ENCODE measurements around the gene ZNRF3. TPM values are rescaled to one million over a fixed set of nuclear protein-coding genes. Genes with fewer than 3 reads are reported as not detected.

The ZNRF3 gene
- total and polyA plus RNA-seq, 7 donors = 2.2 to 8.5 (median 4.9) TPM

DNA sequence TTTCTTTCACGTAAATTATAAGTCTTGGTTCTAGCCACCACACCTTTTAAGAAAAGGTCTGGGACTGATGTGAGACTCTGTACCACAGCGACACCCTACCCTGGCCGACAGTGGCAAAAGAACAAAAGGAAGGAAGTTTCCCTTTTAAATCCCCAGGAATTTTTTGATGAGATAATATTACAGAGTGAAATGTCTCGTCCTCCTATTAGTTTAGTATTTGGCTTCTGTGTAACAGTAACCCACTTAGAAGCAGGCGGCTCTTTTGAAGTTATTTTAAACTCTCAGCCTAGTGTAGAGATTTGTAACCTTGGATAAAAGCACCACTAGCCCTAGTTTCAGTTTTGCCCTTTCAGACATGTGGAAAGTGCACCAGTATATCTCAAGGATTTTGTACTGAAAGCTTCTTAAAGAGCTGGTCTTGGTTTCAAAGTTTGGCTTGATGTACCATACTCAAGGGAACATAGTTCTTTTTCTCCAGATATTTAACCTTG is 94.2 kb downstream of the ZNRF3 start:
- H3K9me3 ChIP-seq = no peaks in the 10 kb centered on the region
- H3K36me3 ChIP-seq (ENCODE audit: insufficient read depth in 1 of 2, low read depth in 1 of 2) = no peaks in the 10 kb centered on the region
- no peaks in the 10 kb centered on the region for H3K27me3 ChIP-seq (ENCODE audit: insufficient read depth in 3 of 3, low read length in 2 of 3)
- TF ChIP-seq CTCF (IDR thresholded peaks at IDR 0.05) = no peak
- 9 to 15% (median 10%) methylated on average over 5 of the region's 5 CpGs for WGBS, 3 donors
- peak overlapping the region; percentile 46 for H3K4me3 ChIP-seq
- H3K27ac ChIP-seq = peak overlapping the region; percentile 86
- peaks cover 46% of the 10 kb centered on the region for H3K4me1 ChIP-seq
- intact Hi-C loops (cut with DNase I) = loop anchor here (2.0 to 5.0 kb wide), 3 partner anchors 55 to 95 kb away; partner anchors contain the start of gene ZNRF3 (in 1 of the 2)
- ATAC-seq (peak; percentile 60 to 82 (median 74)), DNase-seq (no peak)

- no peaks in the 10 kb centered on the region for H3K27me3 ChIP-seq (ENCODE audit: insufficient read depth in 3 of 3, low read length in 2 of 3)
- H3K4me3 ChIP-seq = peak overlapping the region; percentile 46
- H3K36me3 ChIP-seq (ENCODE audit: insufficient read depth in 1 of 2, low read depth in 1 of 2) = no peaks in the 10 kb centered on the region
- H3K9me3 ChIP-seq = no peaks in the 10 kb centered on the region
- intact Hi-C loops (cut with DNase I) = loop anchor here (5.0 kb wide), 2 partner anchors 56 to 96 kb away; partner anchors contain the start of gene ZNRF3 (in 1 of the 2)
- H3K4me1 ChIP-seq = peaks cover 52% of the 10 kb centered on the region
- H3K27ac ChIP-seq = peak overlapping the region; percentile 86
- WGBS, 3 donors = 11 to 23% (median 23%) methylated on average over 6 of the region's 6 CpGs
- TF ChIP-seq CTCF (IDR thresholded peaks at IDR 0.05) = no peak
- ATAC-seq (peak; percentile 89 to 90 (median 89)), DNase-seq (peak; percentile 65 to 77)
Observed at GRCh38 chr22:28978158-28978557, 94.8 kb downstream of the ZNRF3 start.

GRCh38 chr22:28978863-28979796 is 95.8 kb downstream of the ZNRF3 start:
- peak; percentile 79 to 86 (median 84) for ATAC-seq
- intact Hi-C loops (cut with DNase I) = loop anchor here (5.0 kb wide), 2 partner anchors 57 to 97 kb away; partner anchors contain the start of gene ZNRF3 (in 1 of the 2)

DNA sequence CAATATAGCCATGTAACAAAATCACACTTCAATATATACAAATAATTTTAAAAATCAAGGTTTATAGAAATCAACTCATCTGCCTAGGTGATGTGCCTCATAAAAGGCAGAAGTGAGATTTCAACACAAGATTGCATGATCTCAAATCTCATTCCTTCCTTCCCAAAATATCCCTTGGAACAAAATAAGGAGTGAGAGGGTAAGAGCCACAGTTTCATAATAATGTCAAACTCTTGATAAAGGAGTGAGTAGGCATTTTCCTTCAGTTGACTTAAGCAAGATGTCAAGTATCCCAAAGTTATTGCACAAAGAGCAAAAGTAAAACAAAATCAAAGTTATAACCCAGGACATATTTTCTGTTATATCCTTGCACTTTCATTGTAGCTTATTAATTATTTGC is 97.0 kb downstream of the ZNRF3 start:
- no peak overlapping the region for H3K4me3 ChIP-seq
- DNase-seq (no peak), ATAC-seq (no peak)
- peak overlapping the region; percentile 86 for H3K27ac ChIP-seq
- H3K27me3 ChIP-seq (ENCODE audit: insufficient read depth in 3 of 3, low read length in 2 of 3) = no peaks in the 10 kb centered on the region
- intact Hi-C loops (cut with DNase I) = no loop called here
- H3K36me3 ChIP-seq (ENCODE audit: insufficient read depth in 1 of 2, low read depth in 1 of 2) = no peaks in the 10 kb centered on the region
- H3K4me1 ChIP-seq = peaks cover 61% of the 10 kb centered on the region
- no peak for TF ChIP-seq CTCF (IDR thresholded peaks at IDR 0.05)
- H3K9me3 ChIP-seq = no peaks in the 10 kb centered on the region

More at GRCh38 chr22:28978863-28979796, 95.8 kb downstream of the ZNRF3 start:
- WGBS, 3 donors = 31 to 62% (median 36%) methylated on average over 4 of the region's 4 CpGs
- H3K9me3 ChIP-seq = no peaks in the 10 kb centered on the region
- no peak for TF ChIP-seq CTCF (IDR thresholded peaks at IDR 0.05)
- no peak overlapping the region for H3K4me3 ChIP-seq
- H3K27me3 ChIP-seq (ENCODE audit: insufficient read depth in 3 of 3, low read length in 2 of 3) = no peaks in the 10 kb centered on the region
- H3K36me3 ChIP-seq (ENCODE audit: insufficient read depth in 1 of 2, low read depth in 1 of 2) = no peaks in the 10 kb centered on the region
- DNase-seq = no peak
- peak overlapping the region; percentile 86 for H3K27ac ChIP-seq
- peaks cover 58% of the 10 kb centered on the region for H3K4me1 ChIP-seq
